Mesenteric fat pad (tissue), 1 donor: ENCODE data around the gene ANAPC4. TPM values are rescaled to one million over a fixed set of nuclear protein-coding genes. Genes with fewer than 3 reads are reported as not detected.

Experiments used
- total RNA-seq: library from RNA; stranded (reverse); fragmentation: NEBNext Ultra II Directional; extraction: Animal tissue kit (Norgen Biotek cat#: 25700); gene quantifications from one replicate; pipeline ENCODE4 v1.2.1, GENCODE V29; 2021
- donor health status: DM: yes; HTN: yes; CAD: no.

Gene ANAPC4
- total RNA-seq, 1 donor from 2014 or later: 22.5 TPM

Other genes starting within 250 kb of the ANAPC4 start
- gene SEPSECS, start 216.8 kb upstream of the ANAPC4 start, total RNA-seq: 6.7 TPM
- 12.2 TPM for gene PI4K2B, start 143.2 kb upstream of the ANAPC4 start, total RNA-seq
- gene ZCCHC4, start 64.5 kb upstream of the ANAPC4 start, total RNA-seq: 8.4 TPM